Suprapubic skin (tissue), 3 donors: ENCODE measurements around the gene PCTP.

Experiments used
- POLR2A ChIP-seq, 2 donors: fragments of 450-650 bp; IDR thresholded peaks; one replicate each; pipeline ENCODE4 v1.6.1; 2017; ENCODE audit warnings: antibody characterized with exemption in 2 of 2, mild to moderate bottlenecking in 2 of 2, moderate library complexity in 2 of 2
- TF ChIP-seq, protein P1 (sequence below), 2 donors: fragments of 200-600 bp in 1 of 2; fragments of 450-650 bp in 1 of 2; sonication (generic) in 1 of 2; IDR thresholded peaks; one replicate each; pipeline ENCODE4 v1.5.1; 2016 to 2019; ENCODE audit warnings: antibody characterized with exemption in 2 of 2, mild to moderate bottlenecking in 1 of 2, moderate library complexity in 1 of 2

- TF ChIP-seq POLR2A (IDR thresholded peaks at IDR 0.05), result no peak
- TF ChIP-seq, protein P1, sequence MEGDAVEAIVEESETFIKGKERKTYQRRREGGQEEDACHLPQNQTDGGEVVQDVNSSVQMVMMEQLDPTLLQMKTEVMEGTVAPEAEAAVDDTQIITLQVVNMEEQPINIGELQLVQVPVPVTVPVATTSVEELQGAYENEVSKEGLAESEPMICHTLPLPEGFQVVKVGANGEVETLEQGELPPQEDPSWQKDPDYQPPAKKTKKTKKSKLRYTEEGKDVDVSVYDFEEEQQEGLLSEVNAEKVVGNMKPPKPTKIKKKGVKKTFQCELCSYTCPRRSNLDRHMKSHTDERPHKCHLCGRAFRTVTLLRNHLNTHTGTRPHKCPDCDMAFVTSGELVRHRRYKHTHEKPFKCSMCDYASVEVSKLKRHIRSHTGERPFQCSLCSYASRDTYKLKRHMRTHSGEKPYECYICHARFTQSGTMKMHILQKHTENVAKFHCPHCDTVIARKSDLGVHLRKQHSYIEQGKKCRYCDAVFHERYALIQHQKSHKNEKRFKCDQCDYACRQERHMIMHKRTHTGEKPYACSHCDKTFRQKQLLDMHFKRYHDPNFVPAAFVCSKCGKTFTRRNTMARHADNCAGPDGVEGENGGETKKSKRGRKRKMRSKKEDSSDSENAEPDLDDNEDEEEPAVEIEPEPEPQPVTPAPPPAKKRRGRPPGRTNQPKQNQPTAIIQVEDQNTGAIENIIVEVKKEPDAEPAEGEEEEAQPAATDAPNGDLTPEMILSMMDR (IDR thresholded peaks at IDR 0.05), result no peak
These were observed 42.5 kb upstream of the PCTP start for GRCh38 chr17:55708175-55708974.
